Measurements from ENCODE around the gene RNU11.

DNA sequence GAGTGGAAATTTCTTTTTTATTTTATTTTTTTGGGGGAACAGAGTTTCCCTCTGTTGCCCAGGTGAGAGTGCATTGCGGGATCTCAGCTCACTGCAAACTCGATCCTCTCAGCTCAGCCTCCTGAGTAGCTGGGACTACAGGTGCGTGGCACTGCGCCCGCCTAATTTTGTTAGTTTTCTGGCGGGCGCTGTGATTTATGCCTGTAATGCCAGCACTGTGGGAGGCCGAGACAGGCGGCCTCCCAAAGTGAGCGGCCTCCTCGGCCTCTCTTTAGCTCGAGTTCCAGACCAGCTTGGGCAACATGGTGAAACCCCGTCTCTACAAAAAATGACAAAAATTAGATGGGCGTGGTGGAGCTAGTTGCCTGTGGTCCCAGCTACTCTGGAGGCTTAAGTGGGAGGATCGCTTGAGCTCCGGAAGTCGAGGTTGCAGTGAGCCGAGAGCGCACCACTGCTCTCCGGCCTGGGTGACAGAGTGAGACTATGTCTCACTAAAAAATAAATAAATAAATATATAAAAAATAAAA, 22.9 kb downstream of the RNU11 start:
- TF ChIP-seq, protein P1, sequence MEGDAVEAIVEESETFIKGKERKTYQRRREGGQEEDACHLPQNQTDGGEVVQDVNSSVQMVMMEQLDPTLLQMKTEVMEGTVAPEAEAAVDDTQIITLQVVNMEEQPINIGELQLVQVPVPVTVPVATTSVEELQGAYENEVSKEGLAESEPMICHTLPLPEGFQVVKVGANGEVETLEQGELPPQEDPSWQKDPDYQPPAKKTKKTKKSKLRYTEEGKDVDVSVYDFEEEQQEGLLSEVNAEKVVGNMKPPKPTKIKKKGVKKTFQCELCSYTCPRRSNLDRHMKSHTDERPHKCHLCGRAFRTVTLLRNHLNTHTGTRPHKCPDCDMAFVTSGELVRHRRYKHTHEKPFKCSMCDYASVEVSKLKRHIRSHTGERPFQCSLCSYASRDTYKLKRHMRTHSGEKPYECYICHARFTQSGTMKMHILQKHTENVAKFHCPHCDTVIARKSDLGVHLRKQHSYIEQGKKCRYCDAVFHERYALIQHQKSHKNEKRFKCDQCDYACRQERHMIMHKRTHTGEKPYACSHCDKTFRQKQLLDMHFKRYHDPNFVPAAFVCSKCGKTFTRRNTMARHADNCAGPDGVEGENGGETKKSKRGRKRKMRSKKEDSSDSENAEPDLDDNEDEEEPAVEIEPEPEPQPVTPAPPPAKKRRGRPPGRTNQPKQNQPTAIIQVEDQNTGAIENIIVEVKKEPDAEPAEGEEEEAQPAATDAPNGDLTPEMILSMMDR (IDR thresholded peaks at IDR 0.05): no peak
- no peak for TF ChIP-seq ZFX (IDR thresholded peaks at IDR 0.05; ENCODE audit: borderline replicate concordance)

Data from 22Rv1 (cell line).